ENCODE results near the gene TMEM95.
"Not testable (repeated sequence)": the region's sequence is repeated elsewhere in the genome, so short reads cannot be mapped to it uniquely, and the experiment has no call there.

Gene TMEM95

GRCh38 chr17:7323731-7324437, 31.1 kb upstream of the TMEM95 start:
- DNase-seq (ENCODE audit: low spot score), result peak; percentile 66

- no peak for DNase-seq (ENCODE audit: low spot score)
Measured at GRCh38 chr17:7324438-7324779, 30.5 kb upstream of the TMEM95 start.

GRCh38 chr17:7325031-7325528, 29.9 kb upstream of the TMEM95 start:
- DNase-seq (ENCODE audit: low spot score), result no peak

DNA sequence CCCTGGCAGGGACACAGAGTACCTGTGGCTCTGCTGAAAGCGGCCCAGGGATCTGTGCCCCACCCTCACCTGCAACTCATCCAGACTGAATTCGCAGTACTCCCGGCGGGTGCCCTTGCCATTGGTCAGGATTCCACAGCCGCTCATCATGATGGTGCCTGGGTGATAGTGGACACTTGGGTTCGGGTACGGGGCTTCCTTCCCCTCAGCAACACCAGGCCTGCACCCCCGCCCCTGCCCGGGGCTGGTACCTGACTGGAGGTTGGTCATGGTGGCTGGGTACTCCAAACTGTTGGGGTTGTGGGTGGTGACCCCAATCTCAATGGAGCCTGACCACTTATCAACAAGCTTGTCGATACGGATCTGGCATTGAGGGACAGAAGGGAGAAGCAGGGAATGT, 28.8 kb upstream of the TMEM95 start:
- no peak for DNase-seq (ENCODE audit: low spot score)

DNA sequence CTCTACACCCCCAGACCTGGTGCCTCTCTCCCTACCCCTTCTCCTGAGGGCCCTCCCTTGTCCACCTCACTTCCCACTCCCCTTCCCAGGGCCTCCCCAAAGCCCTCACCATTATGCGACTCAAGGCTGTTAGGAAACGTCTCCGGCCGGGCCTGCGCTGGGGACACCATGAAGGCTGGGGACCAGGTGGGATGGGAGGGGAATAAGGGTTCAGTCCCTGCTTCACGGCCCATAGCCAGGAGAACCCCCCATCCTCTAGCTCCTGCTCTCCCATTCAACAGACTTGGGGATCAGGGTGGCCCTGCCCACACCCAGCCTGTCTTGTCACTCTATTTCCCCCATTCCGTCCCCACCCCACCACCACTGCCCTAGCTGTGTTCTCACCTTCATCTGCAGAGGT, 27.9 kb upstream of the TMEM95 start:
- no peak for DNase-seq (ENCODE audit: low spot score)

- DNase-seq (ENCODE audit: low spot score), result no peak
Measured at GRCh38 chr17:7327501-7327900, 27.5 kb upstream of the TMEM95 start.

DNA sequence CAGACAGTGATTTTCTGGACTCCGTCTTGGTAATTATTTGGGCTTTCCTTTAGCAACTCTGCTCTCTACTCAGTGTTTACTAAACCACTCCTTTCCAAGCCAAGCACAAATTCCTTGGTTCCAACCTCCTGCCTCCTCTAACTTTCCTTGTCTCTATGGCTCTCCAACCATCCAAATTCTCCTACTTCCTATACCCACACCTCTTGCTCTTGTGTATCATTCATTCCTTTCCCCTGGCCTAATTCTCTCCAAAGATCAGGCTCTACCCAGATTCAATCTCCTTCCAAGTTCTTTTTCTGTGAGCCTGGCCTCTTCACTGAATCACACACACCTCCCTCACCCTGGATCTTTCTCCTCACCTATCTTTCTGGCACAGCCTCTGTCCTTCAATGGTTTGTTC, 26.9 kb upstream of the TMEM95 start:
- DNase-seq (ENCODE audit: low spot score), result no peak

GRCh38 chr17:7328840-7329373, 26.0 kb upstream of the TMEM95 start, which contains the start of gene NEURL4:
TSS of gene NEURL4 (minus strand) at chr17:7329335. CDS start at chr17:7329312, 23 bp downstream.
- no peak for DNase-seq (ENCODE audit: low spot score)

DNA sequence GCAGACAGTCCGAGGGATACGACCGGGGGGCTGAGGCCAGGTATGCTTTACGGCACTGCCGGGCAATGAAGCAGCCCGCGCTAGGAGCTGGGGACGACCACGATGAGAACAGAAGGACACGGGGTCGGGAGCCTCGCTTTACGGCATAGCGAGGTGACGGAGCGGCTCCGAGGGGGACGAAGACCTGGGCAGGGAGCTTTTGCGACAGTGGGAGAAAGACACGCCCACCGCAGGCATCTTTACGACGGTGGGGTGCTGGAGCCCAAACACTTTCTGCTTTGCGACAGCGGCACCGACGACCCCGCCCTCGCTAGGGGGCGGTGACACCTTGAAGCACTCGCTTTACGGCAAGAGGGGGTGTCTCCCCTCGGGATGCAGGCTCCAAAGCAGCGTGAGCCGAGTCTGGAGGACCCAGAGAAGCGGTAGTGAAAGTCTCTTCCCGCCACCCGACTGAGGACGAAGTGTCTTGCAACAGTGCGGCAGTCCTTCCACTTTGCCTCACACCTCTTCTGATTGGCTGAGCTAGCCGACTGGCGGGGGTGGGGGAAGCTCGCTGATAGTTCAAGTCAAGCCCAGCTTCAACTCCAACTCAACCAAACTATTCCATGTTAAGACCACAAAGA, 25.5 kb upstream of the TMEM95 start:
- peak; percentile 96 for DNase-seq (ENCODE audit: low spot score)

DNA sequence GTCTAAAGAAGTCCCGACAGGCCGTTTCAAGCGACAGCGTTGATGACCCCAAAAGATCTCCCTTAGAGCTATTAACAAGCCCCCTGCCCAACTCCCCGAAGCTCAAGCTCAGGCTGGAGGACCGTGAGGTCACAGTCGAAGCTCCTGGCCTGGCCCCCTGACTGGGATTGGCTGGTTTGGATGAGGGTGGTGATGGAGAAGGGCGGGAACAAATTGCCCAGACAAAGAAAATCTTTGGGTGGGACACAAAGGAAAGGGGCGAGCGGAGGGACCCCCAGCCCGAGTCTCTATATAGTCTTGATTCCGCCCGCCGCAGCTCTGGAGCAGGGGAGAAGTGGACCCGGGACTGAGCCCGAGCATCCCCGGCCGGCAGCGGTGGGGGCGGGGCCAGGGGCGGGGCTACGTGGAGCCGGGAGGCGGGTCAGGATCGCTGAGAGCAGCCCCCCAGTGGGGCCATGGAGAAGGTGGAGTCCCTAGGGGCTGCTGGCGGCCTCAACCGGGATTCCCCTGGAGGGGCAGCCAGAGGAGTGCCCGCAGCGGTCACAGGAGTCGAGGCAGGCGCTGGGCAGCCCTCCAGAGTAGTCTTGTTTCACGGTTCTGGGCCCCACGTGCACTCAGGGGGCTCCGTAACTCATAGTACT, 24.8 kb upstream of the TMEM95 start:
- peak; percentile 72 for DNase-seq (ENCODE audit: low spot score)

DNA sequence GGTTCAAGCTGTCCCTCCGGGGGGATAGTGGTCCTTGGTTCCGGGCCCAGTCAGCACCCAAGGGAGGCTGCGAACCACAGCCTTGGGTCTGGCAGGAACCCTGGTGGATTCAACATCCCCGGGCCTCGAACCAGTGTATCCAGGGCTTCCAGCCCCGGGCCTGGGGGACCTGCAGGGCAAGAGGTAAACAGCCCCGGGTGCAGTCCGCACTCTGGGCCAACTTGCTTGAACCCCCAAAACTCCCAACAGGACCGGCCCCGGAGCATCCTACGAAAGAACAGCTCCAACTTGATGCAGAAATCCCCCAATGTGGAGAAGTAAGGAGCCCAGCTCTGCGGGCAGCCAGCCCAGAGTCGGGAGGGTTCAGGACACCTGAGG, 24.3 kb upstream of the TMEM95 start:
- no peak for DNase-seq (ENCODE audit: low spot score)

- no peak for DNase-seq (ENCODE audit: low spot score)
Measured at GRCh38 chr17:7332111-7332510, 22.8 kb upstream of the TMEM95 start.

GRCh38 chr17:7332600-7333069, 22.3 kb upstream of the TMEM95 start:
- not testable (repeated sequence) for DNase-seq (ENCODE audit: low spot score)

DNA sequence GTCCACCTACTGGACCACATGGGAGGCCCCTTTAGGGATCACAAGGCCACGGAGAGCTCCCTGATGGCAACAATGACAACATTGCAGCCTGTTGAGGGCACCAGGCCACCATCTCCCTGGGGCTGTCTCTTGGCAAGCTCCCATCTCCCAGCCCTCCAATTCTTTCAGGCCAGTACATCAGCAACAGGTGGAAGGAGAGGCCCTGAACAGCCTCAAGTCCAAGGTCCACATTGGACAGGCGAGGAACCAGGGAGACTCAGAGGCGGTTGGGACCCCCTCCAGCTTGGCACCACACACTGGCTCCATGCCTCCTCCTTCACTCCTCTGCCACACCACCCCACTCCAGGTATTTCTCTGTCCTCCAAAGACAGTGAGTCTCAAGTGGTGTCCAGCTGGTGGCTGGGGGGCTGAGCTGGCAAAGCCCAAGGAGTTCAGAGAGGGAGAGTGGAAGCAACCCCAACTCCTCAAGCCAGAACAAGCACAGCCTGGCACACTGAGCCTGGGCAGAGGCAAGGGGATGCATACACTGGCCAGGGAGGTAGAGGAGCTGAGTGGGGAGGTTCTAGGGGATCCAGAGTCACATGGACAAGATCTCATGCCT, 19.9 kb upstream of the TMEM95 start:
- DNase-seq (ENCODE audit: low spot score), result no peak

GRCh38 chr17:7335765-7336164, 19.2 kb upstream of the TMEM95 start:
- not testable (repeated sequence) for DNase-seq (ENCODE audit: low spot score)

- DNase-seq (ENCODE audit: low spot score), result peak; percentile 77
Measured at GRCh38 chr17:7336240-7337175, 18.4 kb upstream of the TMEM95 start, which contains the start of gene ACAP1. TSS of gene ACAP1 (plus strand) at chr17:7336529. CDS start at chr17:7336735, 206 bp downstream.

DNA sequence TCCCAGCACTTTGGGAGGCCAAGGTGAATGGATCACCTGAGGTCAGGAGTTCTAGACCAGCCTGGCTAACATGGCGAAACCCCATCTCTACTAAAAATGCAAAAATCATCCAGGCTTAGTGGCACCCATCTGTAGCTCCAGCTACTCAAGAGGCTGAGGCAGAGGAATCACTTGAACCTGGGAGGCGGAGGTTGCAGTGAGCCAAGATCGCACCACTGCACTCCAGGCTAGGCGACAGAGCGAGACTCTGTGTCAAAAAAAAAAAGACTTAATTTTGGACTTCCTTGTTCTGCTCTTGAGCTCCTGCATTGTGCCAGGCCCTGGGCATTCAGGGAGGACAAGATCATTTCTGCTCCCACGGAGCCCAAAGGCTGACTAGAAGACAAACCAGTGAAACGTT, 17.4 kb upstream of the TMEM95 start:
- not testable (repeated sequence) for DNase-seq (ENCODE audit: low spot score)

GRCh38 chr17:7340179-7340578, 14.8 kb upstream of the TMEM95 start:
- DNase-seq (ENCODE audit: low spot score), result no peak

DNA sequence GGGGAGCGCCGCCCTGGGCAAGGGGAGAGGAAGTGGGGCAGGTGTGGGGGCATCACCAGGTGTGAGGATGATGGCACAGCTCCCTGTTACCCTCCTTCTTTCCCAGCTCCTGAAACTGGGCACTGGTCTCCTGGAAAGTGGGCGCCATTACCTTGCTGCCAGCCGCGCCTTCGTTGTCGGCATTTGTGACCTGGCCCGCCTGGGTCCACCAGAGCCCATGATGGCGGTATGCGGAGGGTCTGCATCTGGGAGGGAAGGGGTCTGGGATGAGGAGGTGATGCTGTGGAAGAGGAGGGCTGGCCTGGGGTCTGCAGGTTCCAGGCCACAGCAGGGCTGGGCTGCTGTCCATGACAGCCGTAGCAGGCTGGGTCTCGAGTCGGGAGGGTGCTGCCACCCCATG, 13.1 kb upstream of the TMEM95 start:
- DNase-seq (ENCODE audit: low spot score), result no peak

DNA sequence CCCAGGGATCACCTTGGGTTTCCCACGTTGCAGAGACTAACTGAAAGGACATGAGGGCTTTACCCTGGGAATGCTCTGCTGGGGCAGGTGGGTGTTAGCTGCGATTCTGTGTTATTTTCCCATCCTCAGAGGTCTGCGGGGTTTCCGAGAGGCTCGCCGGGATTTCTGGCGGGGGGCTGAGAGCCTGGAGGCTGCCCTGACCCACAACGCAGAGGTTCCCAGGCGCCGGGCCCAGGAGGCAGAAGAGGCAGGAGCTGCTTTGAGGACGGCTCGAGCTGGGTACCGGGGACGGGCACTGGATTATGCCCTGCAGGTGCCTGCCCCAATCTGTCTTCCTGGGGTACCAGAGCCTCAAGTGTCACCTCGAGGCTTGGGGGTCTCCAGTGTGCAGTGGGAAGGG, 11.7 kb upstream of the TMEM95 start:
- DNase-seq (ENCODE audit: low spot score), result no peak

Measured in hematopoietic multipotent progenitor cell treated with erythropoietin and hydrocortisone succinate and interleukin-3 and kit ligand, for 15 days (in vitro differentiated cells).